Measurements from ENCODE around the gene MAP2K6.
A peak's percentile ranks its signal among the peaks of the same experiment; 100 is the strongest.

GRCh38 chr17:69492410-69493071, 78.0 kb downstream of the MAP2K6 start:
- TF ChIP-seq USF1 (IDR thresholded peaks at IDR 0.05; ENCODE audit: borderline replicate concordance, low read depth) (no peak), RFX5 (IDR thresholded peaks at IDR 0.05; ENCODE audit: low read length) (no peak), FOXM1 (IDR thresholded peaks at IDR 0.05; ENCODE audit: low read depth) (no peak), POLR2AphosphoS5 (IDR thresholded peaks at IDR 0.05; ENCODE audit: low read depth, low read length) (peak; percentile 45; the same call in 1 of the 2 replicates), MXI1 (IDR thresholded peaks at IDR 0.05; ENCODE audit: low read depth, low read length) (no peak), EP300 (IDR thresholded peaks at IDR 0.05; ENCODE audit: borderline replicate concordance in 1 of 2, low read depth in 1 of 2, low read length in 1 of 2) (peak in 1 of 2 experiments; percentile 78; a peak in 1 of 4 replicates)
- TF ChIP-seq, protein P1, sequence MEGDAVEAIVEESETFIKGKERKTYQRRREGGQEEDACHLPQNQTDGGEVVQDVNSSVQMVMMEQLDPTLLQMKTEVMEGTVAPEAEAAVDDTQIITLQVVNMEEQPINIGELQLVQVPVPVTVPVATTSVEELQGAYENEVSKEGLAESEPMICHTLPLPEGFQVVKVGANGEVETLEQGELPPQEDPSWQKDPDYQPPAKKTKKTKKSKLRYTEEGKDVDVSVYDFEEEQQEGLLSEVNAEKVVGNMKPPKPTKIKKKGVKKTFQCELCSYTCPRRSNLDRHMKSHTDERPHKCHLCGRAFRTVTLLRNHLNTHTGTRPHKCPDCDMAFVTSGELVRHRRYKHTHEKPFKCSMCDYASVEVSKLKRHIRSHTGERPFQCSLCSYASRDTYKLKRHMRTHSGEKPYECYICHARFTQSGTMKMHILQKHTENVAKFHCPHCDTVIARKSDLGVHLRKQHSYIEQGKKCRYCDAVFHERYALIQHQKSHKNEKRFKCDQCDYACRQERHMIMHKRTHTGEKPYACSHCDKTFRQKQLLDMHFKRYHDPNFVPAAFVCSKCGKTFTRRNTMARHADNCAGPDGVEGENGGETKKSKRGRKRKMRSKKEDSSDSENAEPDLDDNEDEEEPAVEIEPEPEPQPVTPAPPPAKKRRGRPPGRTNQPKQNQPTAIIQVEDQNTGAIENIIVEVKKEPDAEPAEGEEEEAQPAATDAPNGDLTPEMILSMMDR (IDR thresholded peaks at IDR 0.05) = 0 out of 2 replicates have a peak, but pooled peaks have one; percentile 23
